ENCODE data around the gene TDRD15.
"Not testable (repeated sequence)": the region's sequence is repeated elsewhere in the genome, so short reads cannot be mapped to it uniquely, and the experiment has no call there.

TDRD15 gene

DNA sequence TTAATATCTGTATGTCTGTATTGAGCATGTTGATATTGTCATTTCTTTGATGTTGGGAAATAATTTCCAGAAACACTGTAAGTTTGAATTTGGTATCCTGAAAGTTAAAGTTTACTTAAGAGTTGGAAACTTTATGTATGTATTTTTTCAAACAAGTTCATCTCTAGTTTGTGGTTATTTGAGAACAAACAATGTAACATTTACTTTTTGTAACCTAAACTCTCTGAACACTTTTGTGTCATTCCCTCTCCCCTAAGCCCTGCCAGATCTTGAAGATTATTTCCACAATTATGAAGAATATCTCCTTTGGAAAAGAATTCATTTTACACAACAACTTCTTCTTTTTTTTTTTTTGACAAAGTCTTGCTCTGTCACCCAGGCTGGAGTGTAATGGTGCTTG, 24.9 kb downstream of the TDRD15 start:
- no peak for DNase-seq

DNA sequence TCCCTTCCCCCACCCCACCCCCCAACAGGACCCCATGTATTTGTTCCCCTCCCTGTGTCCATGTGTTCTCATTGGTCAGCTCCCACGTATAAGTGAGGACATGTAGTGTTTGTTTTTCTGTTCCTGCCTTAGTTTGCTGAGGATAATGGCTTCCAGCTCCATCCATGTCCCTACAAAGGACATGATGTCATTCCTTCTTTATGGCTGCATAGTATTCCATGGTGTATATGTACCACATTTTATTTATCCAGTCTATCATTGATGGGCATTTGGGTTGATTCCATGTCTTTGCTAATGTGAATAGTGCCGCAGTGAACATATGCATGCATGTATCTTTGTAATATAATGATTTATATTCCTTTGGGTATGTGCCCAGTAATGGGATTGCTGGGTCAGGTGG, 27.5 kb downstream of the TDRD15 start:
- DNase-seq: not testable (repeated sequence)

DNA sequence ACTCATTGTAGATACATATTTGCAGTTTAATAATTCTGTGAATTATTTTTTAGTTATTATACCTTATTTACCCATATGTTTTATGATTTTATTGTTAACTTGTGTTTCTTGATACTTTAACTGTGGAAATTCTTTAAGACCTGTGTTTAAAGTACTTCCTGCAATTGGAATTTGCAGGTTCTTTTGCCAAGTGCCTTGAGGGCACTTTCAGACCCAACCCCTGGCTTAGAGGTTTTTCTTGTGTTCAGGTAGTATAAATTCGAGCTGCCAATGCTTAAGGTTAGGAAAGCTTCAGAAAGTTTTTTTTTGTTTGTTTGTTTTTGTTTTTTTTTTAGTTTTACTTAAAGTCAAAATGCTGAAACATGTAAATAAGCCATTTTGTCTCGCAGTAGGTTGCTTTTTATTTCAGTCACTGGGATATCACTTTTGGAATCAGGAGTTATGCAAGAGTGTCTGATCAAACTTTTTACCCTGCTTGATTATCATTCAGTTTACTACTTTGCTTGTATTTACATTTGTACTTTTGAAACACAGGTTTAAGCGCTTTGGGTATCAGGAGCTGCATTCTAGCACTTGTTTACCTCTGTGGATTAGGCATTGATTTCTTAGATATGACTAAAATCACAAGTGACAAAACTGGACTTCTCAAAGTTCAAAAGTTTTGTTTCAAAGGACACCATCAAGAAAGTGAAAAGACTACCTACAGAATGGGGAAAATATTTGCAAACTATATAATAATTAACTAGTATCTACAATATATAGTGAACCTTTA, 31.8 kb downstream of the TDRD15 start:
- no peak for DNase-seq

DNA sequence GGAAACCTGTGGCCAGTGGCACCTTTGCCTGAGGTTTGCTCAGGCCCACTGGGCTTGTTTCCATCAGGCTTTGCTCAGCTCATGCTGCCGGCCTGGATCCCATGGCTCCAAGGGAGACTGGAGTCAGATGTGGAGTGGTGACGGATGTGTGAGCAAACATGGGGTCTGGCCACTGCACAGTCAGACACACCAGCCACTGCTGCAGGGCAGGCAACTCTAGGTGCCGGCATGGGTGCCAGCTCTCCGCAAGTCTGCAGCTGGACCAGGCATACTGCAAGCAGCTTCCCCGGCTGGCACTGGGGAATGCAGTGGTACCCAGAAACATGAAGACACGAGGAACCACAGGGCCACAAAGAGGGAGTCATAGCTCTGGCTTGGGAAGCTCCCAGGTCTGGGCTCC, 37.4 kb downstream of the TDRD15 start:
- DNase-seq: no peak

DNA sequence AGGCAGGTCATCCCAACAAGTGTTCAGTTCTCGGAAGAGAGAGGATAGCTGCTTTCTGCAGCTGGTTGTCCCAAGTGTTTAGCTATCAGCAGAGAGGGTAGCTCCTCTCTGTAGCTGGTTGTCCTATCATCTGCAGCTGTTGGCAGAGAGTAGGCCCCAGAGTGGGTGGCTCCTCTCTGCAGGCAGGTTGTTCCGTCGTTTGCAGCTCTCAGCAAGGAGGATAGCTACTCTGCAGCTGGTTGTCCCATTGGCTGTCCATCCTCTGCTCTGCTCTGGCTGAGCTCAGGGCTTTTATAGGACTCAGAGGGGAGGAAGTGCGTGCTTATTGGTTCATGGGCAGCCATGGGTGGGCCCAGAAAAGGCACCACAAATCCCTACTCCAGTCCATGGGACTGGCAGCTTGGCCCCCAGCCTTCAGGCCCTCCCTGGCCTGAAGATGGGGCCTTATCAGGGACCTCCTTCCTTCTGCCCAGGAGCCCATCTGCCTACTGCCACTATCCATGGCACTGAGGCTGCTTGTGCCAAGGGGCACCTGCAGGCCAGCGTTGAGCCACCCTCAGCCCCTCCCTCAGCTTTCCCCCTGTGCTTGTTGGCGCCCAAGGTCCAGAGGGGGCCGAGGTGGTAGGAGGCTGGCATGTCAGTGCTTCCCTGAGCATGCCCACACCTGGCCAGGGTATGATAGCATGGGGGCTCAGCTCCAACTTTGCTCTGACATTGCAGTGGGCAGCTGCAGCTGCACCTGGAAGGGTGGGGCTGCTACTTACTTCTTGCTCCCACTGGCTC, 38.3 kb downstream of the TDRD15 start:
- no peak for DNase-seq

DNA sequence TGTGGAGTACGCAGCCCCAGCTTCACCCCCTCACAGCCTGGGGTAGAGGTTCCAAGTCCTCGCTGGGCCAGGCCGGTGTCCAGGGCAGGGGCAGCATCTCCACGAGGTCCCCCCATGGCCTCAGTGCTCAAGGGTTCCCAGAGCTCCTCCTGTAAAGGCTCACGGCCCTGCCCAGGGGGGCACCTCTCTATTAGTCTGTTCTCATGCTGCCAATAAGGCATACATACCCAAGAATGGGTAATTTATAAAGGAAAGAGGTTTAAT, 38.8 kb downstream of the TDRD15 start:
- DNase-seq: no peak

DNA sequence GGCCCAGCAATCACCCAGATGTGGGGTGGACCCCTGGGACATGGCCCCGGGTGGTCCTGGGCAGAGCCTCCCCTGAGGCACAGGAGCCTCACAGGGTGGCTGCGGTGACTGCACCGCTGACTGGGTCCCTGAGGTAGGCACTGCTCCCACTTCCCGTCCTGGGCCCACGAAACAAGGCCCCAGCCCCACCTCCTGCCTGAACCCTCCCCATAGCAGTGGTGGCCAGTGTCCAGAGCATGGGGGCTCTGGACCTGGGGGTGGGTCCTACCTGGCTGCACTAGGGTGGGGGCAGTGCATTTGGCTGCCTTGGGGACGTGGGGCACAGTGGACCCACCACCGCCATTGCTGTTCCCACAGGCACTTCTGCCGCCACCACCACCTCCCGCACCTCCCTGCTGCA, 39.4 kb downstream of the TDRD15 start:
- DNase-seq: no peak

DNA sequence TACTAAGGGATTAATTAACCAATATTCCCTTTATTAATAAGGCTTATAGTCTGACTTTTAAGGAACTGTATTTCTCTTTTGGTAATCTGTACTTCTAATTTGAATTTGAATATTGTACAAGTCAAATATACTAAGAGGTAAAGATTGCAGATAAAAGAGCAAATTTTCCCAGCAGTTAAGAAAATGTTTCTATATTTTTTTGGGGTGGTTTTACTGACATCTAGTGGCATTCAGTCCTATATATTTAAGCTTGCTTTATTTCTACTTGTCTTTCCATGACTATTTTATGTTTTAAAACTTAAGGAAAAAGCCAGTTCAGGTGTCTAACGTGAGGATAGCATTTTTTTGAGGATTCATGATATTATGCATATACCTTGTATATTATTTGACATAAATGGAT, 41.6 kb downstream of the TDRD15 start:
- no peak for DNase-seq

DNA sequence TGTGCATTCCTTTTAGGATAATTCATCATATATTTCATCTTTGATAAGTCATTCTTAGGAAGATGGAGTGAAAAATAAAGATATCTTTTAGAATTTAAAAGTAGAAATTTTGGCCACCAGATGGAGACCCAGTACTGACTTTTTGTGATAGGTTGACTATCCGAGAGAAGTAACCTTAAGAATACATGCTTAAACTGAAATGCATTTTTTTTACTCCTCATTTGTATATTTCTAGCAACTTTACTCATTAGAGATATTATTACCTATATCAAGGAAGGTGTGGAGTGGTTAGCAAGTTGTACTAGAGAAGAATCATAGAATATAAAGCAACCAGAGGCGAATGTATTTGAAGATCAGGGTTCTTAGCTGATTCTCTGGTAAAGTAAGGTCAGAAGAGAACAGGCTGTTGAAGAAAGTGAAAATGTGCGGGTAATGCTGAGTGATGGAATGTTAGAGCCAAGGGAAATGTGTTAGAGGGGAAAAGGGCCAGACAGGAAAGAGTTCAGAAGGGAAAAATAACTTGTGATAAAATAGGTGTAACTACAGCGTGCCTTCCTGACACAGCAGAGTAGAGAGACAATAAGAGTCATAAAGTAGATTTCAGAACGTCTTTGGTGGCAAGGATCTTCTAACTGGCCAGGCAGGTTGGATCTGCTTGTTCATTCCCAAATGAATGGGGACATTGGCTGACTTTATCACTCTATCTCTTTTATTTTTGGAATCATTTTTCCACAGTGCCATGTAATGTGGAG, 52.3 kb downstream of the TDRD15 start:
- no peak for DNase-seq

DNA sequence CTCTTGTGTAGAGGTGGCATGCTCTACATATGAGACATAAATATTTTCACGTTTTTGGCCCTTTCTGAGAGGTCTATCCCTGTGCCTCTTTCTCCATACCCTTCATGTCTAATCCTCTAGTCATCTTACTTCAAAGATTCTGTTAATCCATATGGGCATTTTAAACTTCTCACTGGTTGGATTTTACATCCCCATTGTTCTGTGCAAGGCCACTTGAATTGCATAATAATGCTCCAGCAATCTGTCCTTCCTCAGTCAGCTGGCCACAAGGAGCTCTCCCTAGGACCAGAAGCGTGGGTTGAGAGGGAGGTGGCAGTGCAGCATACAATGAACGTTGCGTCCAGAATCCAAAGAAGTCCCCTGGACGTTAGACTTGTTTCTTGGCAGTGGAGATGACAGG, 58.2 kb downstream of the TDRD15 start:
- no peak for DNase-seq

DNA sequence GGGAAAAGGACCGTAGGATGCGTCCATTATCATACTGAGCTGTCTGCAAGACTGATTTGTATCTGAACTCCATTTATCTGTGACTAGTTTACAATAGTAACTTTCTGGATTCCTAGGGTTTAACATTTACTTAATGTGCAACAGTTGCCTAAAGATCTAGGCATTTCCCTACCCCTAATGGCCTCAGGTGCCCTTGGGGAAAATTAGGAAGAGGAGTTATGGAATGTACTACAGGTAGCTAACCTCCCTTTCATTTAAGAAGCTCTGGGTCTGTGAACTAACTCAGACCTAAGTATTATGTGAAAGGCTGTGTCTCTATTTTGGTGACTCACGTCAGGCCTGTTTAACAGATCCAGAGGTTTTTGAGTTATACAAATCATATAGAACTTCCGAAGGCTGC, 59.5 kb downstream of the TDRD15 start:
- no peak for DNase-seq

DNA sequence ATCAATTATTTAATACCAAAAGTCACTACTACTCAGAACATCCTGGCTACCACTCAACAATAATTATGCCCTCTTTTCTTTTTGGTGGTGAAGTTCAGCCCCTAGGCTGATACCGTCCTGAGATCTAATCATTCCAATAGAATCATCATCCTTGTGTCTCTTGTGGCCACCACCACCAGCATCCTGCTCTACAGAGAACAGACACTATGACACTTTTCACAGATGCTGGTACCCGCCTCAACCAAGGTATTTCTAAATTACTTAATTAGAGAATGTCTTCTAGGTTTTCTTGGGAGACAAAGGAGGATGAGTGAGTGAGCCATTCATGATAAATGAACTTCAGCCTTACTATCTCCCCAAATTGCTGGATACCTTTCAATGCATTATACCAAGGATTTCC, 60.0 kb downstream of the TDRD15 start:
- DNase-seq: no peak

DNA sequence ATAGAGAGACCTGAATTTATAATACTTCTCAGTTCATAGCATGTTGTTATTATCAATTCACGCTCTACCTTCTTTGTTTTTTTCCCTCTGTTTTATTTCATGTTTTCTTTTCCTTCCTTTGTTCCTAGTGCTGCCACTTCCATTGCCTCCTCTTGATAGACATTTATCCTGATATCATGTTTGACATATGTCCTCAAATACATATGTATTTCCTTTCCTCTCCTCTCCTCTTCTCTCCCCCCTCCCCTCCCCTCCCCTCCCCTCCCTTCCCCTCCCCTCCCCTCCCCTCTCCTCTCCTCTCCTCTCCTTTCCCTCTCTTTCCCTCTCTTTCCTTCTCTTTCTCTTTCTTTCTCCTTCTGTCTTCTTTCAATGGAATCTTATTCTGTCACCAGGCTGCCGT, 67.8 kb downstream of the TDRD15 start:
- no peak for DNase-seq

All from left hindlimb (tissue), 1 donor.